GM21619 (cell line): ENCODE results near the gene ESPL1.
A peak's percentile ranks its signal among the peaks of the same experiment; 100 is the strongest.

Source experiments
- ATAC-seq: cut with Tn5 transposase; IDR thresholded peaks from one replicate; pipeline ENCODE4 v1.9.1; 2021; ENCODE audit not compliant: unreplicated experiment

Gene ESPL1

DNA sequence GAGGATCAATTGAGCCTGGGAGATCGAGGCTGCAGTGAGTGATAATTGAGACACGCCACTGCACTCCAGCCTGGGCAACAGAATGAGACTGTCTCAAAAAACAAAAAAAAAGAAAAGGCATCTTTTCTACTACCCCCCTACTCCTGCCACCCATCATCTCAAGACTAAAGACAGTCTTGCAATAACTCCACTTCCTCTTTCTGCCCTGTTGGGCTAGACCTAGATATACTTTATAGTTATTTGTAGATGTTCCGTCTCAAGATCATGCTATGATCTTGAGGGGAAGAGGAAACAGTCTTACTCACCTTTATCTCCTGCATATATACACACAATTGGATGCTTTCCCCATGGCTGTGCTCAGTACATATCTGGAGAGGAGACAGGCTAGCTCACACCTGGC is 12.1 kb upstream of the ESPL1 start:
- no peak for ATAC-seq

DNA sequence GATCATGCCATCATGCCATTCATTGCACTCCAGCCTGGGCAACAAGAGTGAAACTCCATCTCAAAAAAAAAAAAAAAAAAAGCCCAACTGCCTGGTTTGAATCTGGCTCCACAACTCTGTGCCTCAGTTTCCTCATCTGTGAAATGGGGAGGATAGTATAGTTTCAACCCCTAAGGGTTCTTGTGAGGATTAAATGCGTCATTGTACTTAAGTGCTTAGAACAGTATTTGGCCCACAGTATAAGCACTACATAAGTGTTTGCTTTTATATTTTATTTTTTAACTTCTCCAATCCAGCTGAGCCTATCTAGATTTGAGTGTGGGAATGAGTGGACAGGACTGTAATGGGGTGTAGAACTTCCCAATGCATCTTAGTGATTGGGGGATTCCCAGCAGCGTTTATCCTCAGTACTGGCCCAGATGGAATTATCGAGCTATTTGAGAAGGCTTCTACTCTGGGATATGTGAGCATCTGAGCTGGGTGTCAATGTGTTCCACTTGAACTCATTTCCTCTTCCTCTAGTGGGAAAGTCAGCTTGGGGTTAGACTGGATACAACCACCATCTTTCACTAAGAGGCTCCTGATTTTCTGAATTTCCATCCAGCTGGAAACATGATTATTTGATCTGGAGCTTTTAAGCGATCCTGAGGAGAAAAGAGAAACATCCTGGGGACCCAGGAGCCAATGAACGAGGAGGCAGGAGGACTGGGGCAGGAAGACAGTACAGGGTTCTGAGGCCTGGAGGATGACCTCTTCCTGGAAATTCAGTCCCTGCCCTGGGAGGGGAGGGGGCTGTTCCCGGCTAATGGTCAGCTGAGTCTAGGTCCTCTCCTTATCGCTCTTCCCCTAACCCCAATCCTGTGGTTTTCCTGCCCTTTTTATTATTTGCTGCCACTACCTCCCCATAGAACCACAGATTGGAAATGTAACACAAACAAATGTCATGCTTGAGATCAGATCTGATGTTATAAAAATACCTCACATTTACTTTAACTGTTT is 9.3 kb upstream of the ESPL1 start:
- ATAC-seq = no peak

DNA sequence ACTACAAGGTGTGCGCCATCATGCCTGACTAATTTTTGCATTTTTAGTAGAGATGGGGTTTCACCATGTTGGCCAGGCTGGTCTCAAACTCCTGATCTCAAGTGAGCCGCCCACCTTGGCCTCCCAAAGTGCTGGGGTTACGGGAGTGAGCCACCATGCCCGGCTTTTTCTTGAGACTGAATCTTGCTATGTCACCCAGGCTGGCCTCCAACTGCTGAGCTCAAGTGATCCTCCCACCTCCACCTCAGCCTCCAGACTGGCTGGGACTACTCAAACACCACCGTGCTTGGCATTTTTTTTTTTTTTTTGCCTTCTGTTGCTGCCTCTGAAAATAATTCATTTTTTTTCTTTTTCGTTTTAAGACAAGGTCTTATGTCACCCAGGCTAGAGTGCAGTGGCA is 8.2 kb upstream of the ESPL1 start:
- ATAC-seq = no peak

DNA sequence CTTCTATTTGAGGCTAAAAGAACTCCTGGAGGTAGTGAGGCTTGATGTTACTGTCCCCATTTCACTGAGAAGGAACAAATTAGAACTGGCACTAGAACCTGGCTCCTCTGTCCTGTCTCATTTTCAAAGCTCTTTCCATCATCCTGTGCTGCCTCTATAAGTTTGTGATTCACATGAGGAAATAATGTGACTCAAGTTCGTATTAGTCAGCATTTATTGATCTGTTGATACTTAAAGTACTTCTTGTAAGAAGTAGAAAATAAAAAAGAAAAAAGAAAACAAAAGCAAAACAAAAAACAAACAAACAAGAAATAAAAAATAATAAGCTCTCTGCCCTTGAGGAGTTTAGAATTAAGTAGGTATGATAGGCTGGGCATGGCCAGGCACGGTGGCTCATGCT is 2.3 kb upstream of the ESPL1 start:
- no peak for ATAC-seq

- peak; percentile 15 for ATAC-seq
These were observed 647 bp upstream of the ESPL1 start for GRCh38 chr12:53267306-53267998.

GRCh38 chr12:53268630-53269562 is 797 bp downstream of the ESPL1 start:
- no peak for ATAC-seq

GRCh38 chr12:53274445-53274844 is 6.3 kb downstream of the ESPL1 start:
- ATAC-seq = no peak

GRCh38 chr12:53276511-53276910 is 8.4 kb downstream of the ESPL1 start:
- no peak for ATAC-seq

GRCh38 chr12:53277981-53278380 is 9.9 kb downstream of the ESPL1 start:
- ATAC-seq = no peak

DNA sequence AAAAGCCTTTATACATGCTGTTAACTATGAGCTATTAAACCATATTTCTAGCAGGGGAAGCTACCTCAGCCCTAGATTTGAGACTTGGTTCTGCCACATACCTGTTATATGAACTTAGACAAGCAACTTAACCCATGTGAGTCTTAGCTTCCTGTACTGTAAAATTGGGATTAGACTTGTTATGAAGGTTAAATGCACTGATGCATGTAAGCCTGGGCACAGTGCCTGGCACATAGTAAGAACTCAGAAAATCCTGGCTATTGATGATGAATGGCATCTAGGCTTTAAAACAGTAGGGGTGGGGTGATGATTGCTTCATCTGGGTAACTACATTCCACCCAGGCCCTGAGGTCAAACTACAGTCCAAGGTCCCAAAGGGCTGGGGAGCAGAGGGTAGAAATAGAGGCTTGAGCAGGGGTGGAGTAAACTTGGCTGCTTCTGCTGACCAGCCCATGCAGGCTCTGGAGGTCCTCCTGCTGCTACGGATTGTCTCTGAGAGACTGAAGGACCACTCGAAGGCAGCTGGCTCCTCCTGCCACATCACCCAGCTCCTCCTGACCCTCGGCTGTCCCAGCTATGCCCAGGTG is 11.3 kb downstream of the ESPL1 start:
- no peak for ATAC-seq

GRCh38 chr12:53279888-53280498 is 11.9 kb downstream of the ESPL1 start:
- ATAC-seq = no peak

DNA sequence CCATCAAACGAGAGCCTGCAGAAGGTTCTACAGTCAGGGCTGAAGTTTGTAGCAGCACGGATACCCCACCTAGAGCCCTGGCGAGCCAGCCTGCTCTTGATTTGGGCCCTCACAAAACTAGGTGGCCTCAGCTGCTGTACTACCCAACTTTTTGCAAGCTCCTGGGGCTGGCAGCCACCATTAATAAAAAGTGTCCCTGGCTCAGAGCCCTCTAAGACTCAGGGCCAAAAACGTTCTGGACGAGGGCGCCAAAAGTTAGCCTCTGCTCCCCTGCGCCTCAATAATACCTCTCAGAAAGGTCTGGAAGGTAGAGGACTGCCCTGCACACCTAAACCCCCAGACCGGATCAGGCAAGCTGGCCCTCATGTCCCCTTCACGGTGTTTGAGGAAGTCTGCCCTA is 18.3 kb downstream of the ESPL1 start:
- no peak for ATAC-seq

DNA sequence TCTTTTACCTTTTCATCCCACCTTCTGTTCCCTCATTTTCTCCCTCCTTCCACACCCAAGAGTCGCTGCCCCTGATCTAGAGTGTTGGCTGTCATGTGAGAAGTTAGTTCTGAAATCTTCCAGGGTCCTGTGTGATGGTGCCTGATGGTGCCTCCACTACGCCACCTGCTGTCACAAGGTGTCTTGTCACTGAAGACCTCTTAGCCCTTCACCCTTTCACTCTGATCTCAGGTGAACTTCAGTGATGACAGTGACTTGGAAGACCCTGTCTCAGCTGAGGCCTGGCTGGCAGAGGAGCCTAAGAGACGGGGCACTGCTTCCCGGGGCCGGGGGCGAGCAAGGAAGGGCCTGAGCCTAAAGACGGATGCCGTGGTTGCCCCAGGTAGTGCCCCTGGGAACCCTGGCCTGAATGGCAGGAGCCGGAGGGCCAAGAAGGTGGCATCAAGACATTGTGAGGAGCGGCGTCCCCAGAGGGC is 19.7 kb downstream of the ESPL1 start:
- ATAC-seq = no peak

DNA sequence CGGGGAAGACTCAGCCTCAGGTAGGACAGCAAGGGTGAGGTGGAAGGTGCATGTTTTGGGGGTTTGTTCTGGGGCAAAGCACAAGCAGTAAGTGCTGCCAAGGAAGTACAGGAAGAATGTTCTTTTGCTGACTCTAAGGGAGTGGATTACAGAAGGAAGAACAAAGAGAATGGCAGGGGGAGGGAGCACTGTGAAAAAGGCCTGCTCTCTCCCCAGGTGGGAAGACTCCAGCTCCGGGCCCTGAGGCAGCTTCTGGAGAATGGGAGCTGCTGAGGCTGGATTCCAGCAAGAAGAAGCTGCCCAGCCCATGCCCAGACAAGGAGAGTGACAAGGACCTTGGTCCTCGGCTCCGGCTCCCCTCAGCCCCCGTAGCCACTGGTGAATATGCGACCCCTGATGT is 20.2 kb downstream of the ESPL1 start:
- ATAC-seq = no peak

DNA sequence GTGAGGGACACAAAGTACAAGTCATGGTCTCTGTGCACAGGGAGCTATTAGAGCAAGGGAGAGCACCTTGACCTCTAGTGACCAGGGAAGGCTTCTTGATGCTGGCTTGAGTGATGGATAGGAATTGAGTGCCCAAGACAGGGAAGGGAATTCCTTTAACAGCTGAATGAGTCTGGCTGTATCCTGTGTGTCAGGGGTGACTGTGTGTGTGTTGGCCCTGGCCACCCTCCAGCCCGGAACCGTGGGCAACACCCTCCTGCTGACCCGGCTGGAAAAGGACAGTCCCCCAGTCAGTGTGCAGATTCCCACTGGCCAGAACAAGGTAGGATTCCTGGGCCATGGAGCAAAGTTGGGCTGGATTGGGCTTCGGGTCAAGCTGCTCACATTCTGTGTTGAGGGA is 21.8 kb downstream of the ESPL1 start:
- no peak for ATAC-seq

GRCh38 chr12:53290661-53291060 is 22.6 kb downstream of the ESPL1 start:
- ATAC-seq = no peak

- no peak for ATAC-seq
These were observed 24.3 kb downstream of the ESPL1 start for GRCh38 chr12:53292426-53292825.

GRCh38 chr12:53295070-53295890 is 27.2 kb downstream of the ESPL1 start, which contains the start of gene PFDN5:
Gene PFDN5 (plus strand): TSS chr12:53295542. CDS start chr12:53295568, 26 bp downstream.
- ATAC-seq = peak; percentile 88

DNA sequence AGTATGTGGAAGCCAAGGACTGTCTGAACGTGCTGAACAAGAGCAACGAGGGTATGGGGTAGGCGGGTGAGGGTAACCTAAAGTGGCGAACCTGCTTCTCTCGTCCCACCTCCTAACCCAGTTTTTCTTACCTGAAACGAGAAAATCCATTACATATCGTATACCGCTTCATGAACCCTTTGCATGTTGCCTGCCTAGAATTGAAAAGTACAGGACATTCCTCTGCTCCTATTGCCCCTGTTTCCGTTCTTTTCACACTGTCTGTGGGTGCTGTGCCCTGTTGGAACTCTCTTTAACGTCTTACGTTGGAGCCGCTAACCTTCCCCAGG is 27.8 kb downstream of the ESPL1 start:
- no peak for ATAC-seq
